Measurements from ENCODE around the gene IL15RA.

GRCh38 chr10:5953676-5954075 lies 23.7 kb downstream of the IL15RA start:
- no peak for TF ChIP-seq CTCF (IDR thresholded peaks at IDR 0.05)
- TF ChIP-seq EZH2 (IDR thresholded peaks at IDR 0.05; ENCODE audit: borderline replicate concordance, insufficient read depth, low read depth, low read length, poor library complexity, severe bottlenecking), result no peak

All from B cell (primary cell).